GM12878 (cell line): Measurements from ENCODE around the gene TLR5. TPM values are rescaled to one million over a fixed set of nuclear protein-coding genes. Genes with fewer than 3 reads are reported as not detected.
A peak's percentile ranks its signal among the peaks of the same experiment; 100 is the strongest.

ENCODE experiments used
- EGR1 ChIP-seq, 2 experiments: IDR thresholded peaks; 1 replicate in 1 of 2; 2 replicates in 1 of 2; pipeline ENCODE4 v1.6.1; 2011 to 2012; ENCODE audit warnings: low read depth in 2 of 2, low read length in 2 of 2, borderline replicate concordance in 1 of 2, mild to moderate bottlenecking in 1 of 2, moderate library complexity in 1 of 2
- FOXK2 ChIP-seq: fragments of 450-650 bp; IDR thresholded peaks from 2 replicates; pipeline ENCODE4 v1.6.1; 2017; ENCODE audit warnings: mild to moderate bottlenecking, moderate library complexity
- GATAD2B ChIP-seq: fragments of 450-650 bp; conservative IDR thresholded peaks from 2 replicates; pipeline ENCODE4 v1.6.1; 2017; ENCODE audit warnings: low read depth, mild to moderate bottlenecking, moderate library complexity
- NR2F1 ChIP-seq: fragments of 450-650 bp; conservative IDR thresholded peaks from 2 replicates; pipeline ENCODE4 v1.6.1; 2017; ENCODE audit warnings: mild to moderate bottlenecking
- SMARCA5 ChIP-seq: fragments of 450-650 bp; IDR thresholded peaks from 2 replicates; pipeline ENCODE4 v1.6.1; 2017; ENCODE audit warnings: mild to moderate bottlenecking
- WRNIP1 ChIP-seq: IDR thresholded peaks from 2 replicates; pipeline ENCODE4 v1.6.1; 2011; ENCODE audit warnings: low read depth, low read length, improper control_type of control experiment, borderline replicate concordance
- ZNF217 ChIP-seq: fragments of 450-650 bp; IDR thresholded peaks from 2 replicates; pipeline ENCODE4 v1.6.1; 2017; ENCODE audit warnings: antibody characterized with exemption, mild to moderate bottlenecking
- polyA plus RNA-seq, 11 experiments: library from polyadenylated mRNA; depleted of rRNA in 4 of 11; unstranded in 6 of 11; stranded (reverse) in 5 of 11; fragments of >200 nt; fragmentation: Nextera tagmentation in 4 of 11; fragmentation: Illumina TruSeq in 1 of 11; extraction: Ambion mirVana in 4 of 11; extraction: Trizol in 1 of 11; gene quantifications; 1 replicate in 1 of 11; 2 replicates in 10 of 11; pipeline versions ENCODE4 v1.2.1 to v1.2.3, GENCODE V29; 2011 to 2016; ENCODE audit warnings: inconsistent platforms in 2 of 11, missing spikeins in 2 of 11, low read depth in 1 of 11
- total RNA-seq, 4 experiments: library from RNA; depleted of rRNA in 3 of 4; stranded (reverse); fragments of >200 nt in 3 of 4; fragmentation: Illumina TruSeq in 1 of 4; extraction: Trizol in 1 of 4; gene quantifications; 2 replicates each; pipeline versions ENCODE4 v1.2.1 to v1.2.3, GENCODE V29; 2013 to 2021
- TF ChIP-seq, protein P1 (sequence below), 3 experiments: IDR thresholded peaks in 2 of 3; conservative IDR thresholded peaks in 1 of 3; 2 replicates each; pipeline ENCODE4 v1.5.1; 2011; ENCODE audit warnings: low read depth in 3 of 3, low read length in 3 of 3, mild to moderate bottlenecking in 3 of 3, control low read depth in 2 of 3, moderate library complexity in 2 of 3, inconsistent platforms in 1 of 3, mixed read lengths in 1 of 3; ENCODE audit not compliant: control insufficient read depth in 2 of 3, insufficient read depth in 1 of 3; ENCODE audit errors: extremely low read depth in 1 of 3
- TF ChIP-seq, protein P2 (sequence below): fragments of 450-650 bp; IDR thresholded peaks from 2 replicates; pipeline ENCODE4 v1.6.1; 2017; ENCODE audit warnings: mild to moderate bottlenecking, moderate library complexity

The TLR5 gene
- total and polyA plus RNA-seq, 10 of the 15 experiments (the other 5 are each of a cell fraction or from before 2014, with no cell fraction given): 0.34 to 5.3 (median 0.79) TPM

DNA sequence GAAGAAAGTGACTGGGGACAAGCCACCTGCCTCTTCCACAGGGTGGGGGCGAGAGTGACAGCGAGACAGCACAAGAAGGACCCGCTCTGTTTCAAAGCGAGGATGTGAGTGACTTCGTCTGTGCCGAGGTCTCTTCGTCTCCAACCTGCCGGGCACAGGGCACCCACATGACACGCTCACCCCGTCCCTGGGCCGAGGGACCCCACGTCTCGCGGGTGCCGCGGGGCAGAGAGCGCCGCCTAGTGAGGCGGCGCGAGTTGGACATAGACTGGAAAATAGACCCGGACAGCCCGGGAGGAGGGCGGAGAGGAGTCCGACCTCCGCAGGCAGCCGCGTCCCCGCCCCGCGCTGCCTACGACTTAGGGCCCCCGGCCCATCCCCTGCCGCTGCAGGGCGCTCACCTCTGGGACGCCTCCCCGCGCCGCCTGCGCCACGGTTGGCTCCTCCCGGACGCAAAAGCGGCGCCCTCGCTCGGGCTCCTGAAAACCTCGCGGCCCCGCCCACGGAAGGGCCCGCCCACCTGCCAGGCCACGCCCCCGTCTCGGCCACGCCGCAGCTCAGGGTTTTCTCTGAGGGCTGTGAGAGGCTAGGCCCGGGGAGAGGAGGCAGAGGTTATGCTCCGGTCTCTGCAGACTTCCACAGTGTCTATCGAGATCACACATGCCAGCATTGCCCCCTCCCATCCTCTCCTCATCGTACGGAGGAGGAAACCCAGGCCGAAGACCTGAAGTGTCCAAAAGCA is at the start of gene TLR5 (continued):
- TF ChIP-seq EGR1 (IDR thresholded peaks at IDR 0.05; ENCODE audit: borderline replicate concordance in 1 of 2, low read depth in 2 of 2, low read length in 2 of 2) (peak in 1 of 2 experiments; percentile 35; a peak in 1 of 3 replicates), ZNF217 (peak; percentile 47; the same call in 1 of the 2 replicates), GATAD2B (peak; percentile 19; the same call in 1 of the 2 replicates), WRNIP1 (no peak), NR2F1 (peak; percentile 50; the same call in 1 of the 2 replicates), SMARCA5 (peak; percentile 59; the same call in 1 of the 2 replicates), FOXK2 (no peak)
- TF ChIP-seq, protein P1, sequence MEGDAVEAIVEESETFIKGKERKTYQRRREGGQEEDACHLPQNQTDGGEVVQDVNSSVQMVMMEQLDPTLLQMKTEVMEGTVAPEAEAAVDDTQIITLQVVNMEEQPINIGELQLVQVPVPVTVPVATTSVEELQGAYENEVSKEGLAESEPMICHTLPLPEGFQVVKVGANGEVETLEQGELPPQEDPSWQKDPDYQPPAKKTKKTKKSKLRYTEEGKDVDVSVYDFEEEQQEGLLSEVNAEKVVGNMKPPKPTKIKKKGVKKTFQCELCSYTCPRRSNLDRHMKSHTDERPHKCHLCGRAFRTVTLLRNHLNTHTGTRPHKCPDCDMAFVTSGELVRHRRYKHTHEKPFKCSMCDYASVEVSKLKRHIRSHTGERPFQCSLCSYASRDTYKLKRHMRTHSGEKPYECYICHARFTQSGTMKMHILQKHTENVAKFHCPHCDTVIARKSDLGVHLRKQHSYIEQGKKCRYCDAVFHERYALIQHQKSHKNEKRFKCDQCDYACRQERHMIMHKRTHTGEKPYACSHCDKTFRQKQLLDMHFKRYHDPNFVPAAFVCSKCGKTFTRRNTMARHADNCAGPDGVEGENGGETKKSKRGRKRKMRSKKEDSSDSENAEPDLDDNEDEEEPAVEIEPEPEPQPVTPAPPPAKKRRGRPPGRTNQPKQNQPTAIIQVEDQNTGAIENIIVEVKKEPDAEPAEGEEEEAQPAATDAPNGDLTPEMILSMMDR (IDR thresholded peaks at IDR 0.05 in 2 of 3, conservative IDR thresholded peaks at IDR 0.05 in 1 of 3; ENCODE audit: control insufficient read depth in 2 of 3, extremely low read depth in 1 of 3, insufficient read depth in 1 of 3, low read depth in 3 of 3, low read length in 3 of 3): peak; percentile 40 to 68 (median 44)
- TF ChIP-seq, protein P2, sequence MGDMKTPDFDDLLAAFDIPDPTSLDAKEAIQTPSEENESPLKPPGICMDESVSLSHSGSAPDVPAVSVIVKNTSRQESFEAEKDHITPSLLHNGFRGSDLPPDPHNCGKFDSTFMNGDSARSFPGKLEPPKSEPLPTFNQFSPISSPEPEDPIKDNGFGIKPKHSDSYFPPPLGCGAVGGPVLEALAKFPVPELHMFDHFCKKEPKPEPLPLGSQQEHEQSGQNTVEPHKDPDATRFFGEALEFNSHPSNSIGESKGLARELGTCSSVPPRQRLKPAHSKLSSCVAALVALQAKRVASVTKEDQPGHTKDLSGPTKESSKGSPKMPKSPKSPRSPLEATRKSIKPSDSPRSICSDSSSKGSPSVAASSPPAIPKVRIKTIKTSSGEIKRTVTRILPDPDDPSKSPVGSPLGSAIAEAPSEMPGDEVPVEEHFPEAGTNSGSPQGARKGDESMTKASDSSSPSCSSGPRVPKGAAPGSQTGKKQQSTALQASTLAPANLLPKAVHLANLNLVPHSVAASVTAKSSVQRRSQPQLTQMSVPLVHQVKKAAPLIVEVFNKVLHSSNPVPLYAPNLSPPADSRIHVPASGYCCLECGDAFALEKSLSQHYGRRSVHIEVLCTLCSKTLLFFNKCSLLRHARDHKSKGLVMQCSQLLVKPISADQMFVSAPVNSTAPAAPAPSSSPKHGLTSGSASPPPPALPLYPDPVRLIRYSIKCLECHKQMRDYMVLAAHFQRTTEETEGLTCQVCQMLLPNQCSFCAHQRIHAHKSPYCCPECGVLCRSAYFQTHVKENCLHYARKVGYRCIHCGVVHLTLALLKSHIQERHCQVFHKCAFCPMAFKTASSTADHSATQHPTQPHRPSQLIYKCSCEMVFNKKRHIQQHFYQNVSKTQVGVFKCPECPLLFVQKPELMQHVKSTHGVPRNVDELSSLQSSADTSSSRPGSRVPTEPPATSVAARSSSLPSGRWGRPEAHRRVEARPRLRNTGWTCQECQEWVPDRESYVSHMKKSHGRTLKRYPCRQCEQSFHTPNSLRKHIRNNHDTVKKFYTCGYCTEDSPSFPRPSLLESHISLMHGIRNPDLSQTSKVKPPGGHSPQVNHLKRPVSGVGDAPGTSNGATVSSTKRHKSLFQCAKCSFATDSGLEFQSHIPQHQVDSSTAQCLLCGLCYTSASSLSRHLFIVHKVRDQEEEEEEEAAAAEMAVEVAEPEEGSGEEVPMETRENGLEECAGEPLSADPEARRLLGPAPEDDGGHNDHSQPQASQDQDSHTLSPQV: 0 out of 2 replicates have a peak, but pooled peaks have one; percentile 20
